Liver (tissue), 9 donors: ENCODE results near the gene WNT8A. TPM values are rescaled to one million over a fixed set of nuclear protein-coding genes. Genes with fewer than 3 reads are reported as not detected.

ENCODE experiments used
- DNase-seq: peaks from one replicate; pipeline ENCODE4 v3.0.0-alpha.2; 2017; ENCODE audit warnings: low spot score
- H3K27ac ChIP-seq, 2 donors: one replicate each; pipeline ENCODE4 v1.7.0; 2013; ENCODE audit warnings: inconsistent platforms in 2 of 2, low read length in 2 of 2, control low read depth in 1 of 2, low read depth in 1 of 2, mild to moderate bottlenecking in 1 of 2
- H3K27me3 ChIP-seq, 4 donors: one replicate each; pipeline versions ENCODE4 v1.6.1 to v1.7.0; 2013; ENCODE audit warnings: low read length in 3 of 4, inconsistent platforms in 1 of 4, mild to moderate bottlenecking in 1 of 4, moderate library complexity in 1 of 4; ENCODE audit not compliant: control insufficient read depth in 4 of 4, insufficient read depth in 4 of 4
- H3K36me3 ChIP-seq, 4 donors: one replicate each; pipeline versions ENCODE4 v1.6.1 to v1.7.0; 2013; ENCODE audit warnings: low read length in 3 of 4, mild to moderate bottlenecking in 3 of 4, low read depth in 1 of 4, moderate library complexity in 1 of 4; ENCODE audit not compliant: control insufficient read depth in 4 of 4, insufficient read depth in 3 of 4
- H3K4me1 ChIP-seq, 4 donors: one replicate each; pipeline versions ENCODE4 v1.6.1 to v1.7.0; 2013; ENCODE audit warnings: low read length in 3 of 4, mild to moderate bottlenecking in 3 of 4, moderate library complexity in 1 of 4; ENCODE audit not compliant: control insufficient read depth in 4 of 4, insufficient read depth in 4 of 4
- H3K4me3 ChIP-seq, 3 donors: one replicate each; pipeline versions ENCODE4 v1.6.1 to v1.7.0; 2013; ENCODE audit warnings: low read length in 3 of 3, control low read depth in 1 of 3, low read depth in 1 of 3, mild to moderate bottlenecking in 1 of 3
- H3K9ac ChIP-seq, 2 donors: one replicate each; pipeline ENCODE4 v1.7.0; 2013; ENCODE audit warnings: low read length in 2 of 2, mild to moderate bottlenecking in 2 of 2, moderate library complexity in 2 of 2, control low read depth in 1 of 2, low read depth in 1 of 2
- H3K9me3 ChIP-seq, 4 donors: one replicate each; pipeline versions ENCODE4 v1.6.1 to v1.7.0; 2013; ENCODE audit warnings: low read length in 3 of 4; ENCODE audit not compliant: control insufficient read depth in 4 of 4
- EGR1 ChIP-seq, 2 donors: IDR thresholded peaks; 2 replicates each; pipeline ENCODE4 v1.6.1; 2016 to 2018; ENCODE audit warnings: antibody characterized with exemption in 2 of 2, low read depth in 2 of 2
- FOXA1 ChIP-seq: IDR thresholded peaks from 2 replicates; pipeline ENCODE4 v1.6.1; 2016; ENCODE audit warnings: antibody characterized with exemption
- FOXA2 ChIP-seq: IDR thresholded peaks from 2 replicates; pipeline ENCODE4 v1.6.1; 2016; ENCODE audit warnings: antibody characterized with exemption
- GABPA ChIP-seq, 2 donors: IDR thresholded peaks in 1 of 2; conservative IDR thresholded peaks in 1 of 2; 2 replicates each; pipeline ENCODE4 v1.6.1; 2016; ENCODE audit warnings: antibody characterized with exemption in 2 of 2, mild to moderate bottlenecking in 1 of 2, moderate library complexity in 1 of 2
- HNF4A ChIP-seq, 2 donors: conservative IDR thresholded peaks; 2 replicates each; pipeline ENCODE4 v1.6.1; 2016; ENCODE audit warnings: antibody characterized with exemption in 2 of 2, mild to moderate bottlenecking in 2 of 2
- HNF4G ChIP-seq: IDR thresholded peaks from 2 replicates; pipeline ENCODE4 v1.6.1; 2016; ENCODE audit warnings: antibody characterized with exemption
- JUND ChIP-seq, 2 donors: IDR thresholded peaks; 2 replicates each; pipeline ENCODE4 v1.6.1; 2016; ENCODE audit warnings: antibody characterized with exemption in 2 of 2
- NR2F2 ChIP-seq: IDR thresholded peaks from 2 replicates; pipeline ENCODE4 v1.6.1; 2016; ENCODE audit warnings: antibody characterized with exemption
- RAD21 ChIP-seq, 2 donors: IDR thresholded peaks; 2 replicates each; pipeline ENCODE4 v1.6.1; 2016; ENCODE audit warnings: antibody characterized with exemption in 2 of 2, mild to moderate bottlenecking in 2 of 2
- RXRA ChIP-seq, 2 donors: IDR thresholded peaks; 2 replicates each; pipeline ENCODE4 v1.6.1; 2017 to 2018; ENCODE audit warnings: antibody characterized with exemption in 2 of 2, mild to moderate bottlenecking in 1 of 2
- SP1 ChIP-seq: IDR thresholded peaks from 2 replicates; pipeline ENCODE4 v1.6.1; 2018; ENCODE audit warnings: antibody characterized with exemption, mild to moderate bottlenecking
- TAF1 ChIP-seq: conservative IDR thresholded peaks from 2 replicates; pipeline ENCODE4 v1.6.1; 2016; ENCODE audit warnings: antibody characterized with exemption, mild to moderate bottlenecking
- YY1 ChIP-seq: IDR thresholded peaks from 2 replicates; pipeline ENCODE4 v1.6.1; 2016; ENCODE audit warnings: antibody characterized with exemption, mild to moderate bottlenecking
- WGBS: extraction: QIAGEN DNeasy Blood & Tissue Kit; methylation state at CpG from one replicate; pipeline ENCODE4 v1.1.7; 2013; 5-methylcytosine and 5-hydroxymethylcytosine counted together
- polyA plus RNA-seq, 2 donors: library from polyadenylated mRNA; stranded (reverse) in 1 of 2; unstranded in 1 of 2; fragments of 200-250 nt in 1 of 2; fragments of >200 nt in 1 of 2; fragmentation: Nextera tagmentation in 1 of 2; extraction: Ambion mirVana in 1 of 2; gene quantifications; one replicate each; pipeline versions ENCODE4 v1.2.1 to v1.2.3, GENCODE V29; 2013 to 2015
- total RNA-seq, 2 donors: library from RNA; depleted of rRNA; stranded (reverse); fragments of >200 nt; gene quantifications; one replicate each; pipeline ENCODE4 v1.2.3, GENCODE V29; 2014
- TF ChIP-seq, protein P1 (sequence below): IDR thresholded peaks from 2 replicates; pipeline ENCODE4 v1.6.1; 2016; ENCODE audit warnings: antibody characterized with exemption
- TF ChIP-seq, protein P2 (sequence below): IDR thresholded peaks from 2 replicates; pipeline ENCODE4 v1.6.1; 2016; ENCODE audit warnings: antibody characterized with exemption
- TF ChIP-seq, protein P3 (sequence below): IDR thresholded peaks from 2 replicates; pipeline ENCODE4 v1.6.1; 2016; ENCODE audit warnings: antibody characterized with exemption, mild to moderate bottlenecking
- TF ChIP-seq, protein P4 (sequence below): IDR thresholded peaks from 2 replicates; pipeline ENCODE4 v1.6.1; 2016; ENCODE audit warnings: antibody characterized with exemption
- TF ChIP-seq, protein P5 (sequence below): fragments of 150-350 bp; IDR thresholded peaks from 2 replicates; pipeline ENCODE4 v1.5.1; 2017; ENCODE audit warnings: improper control_type of control experiment, low read depth, low read length; ENCODE audit not compliant: missing input control
- donor health status: healthy.
- donor health status: healthy.
- donor health status: healthy.
- donor health status: healthy.
- donor health status: healthy.

Gene WNT8A
- total and polyA plus RNA-seq, 4 donors: not detected

DNA sequence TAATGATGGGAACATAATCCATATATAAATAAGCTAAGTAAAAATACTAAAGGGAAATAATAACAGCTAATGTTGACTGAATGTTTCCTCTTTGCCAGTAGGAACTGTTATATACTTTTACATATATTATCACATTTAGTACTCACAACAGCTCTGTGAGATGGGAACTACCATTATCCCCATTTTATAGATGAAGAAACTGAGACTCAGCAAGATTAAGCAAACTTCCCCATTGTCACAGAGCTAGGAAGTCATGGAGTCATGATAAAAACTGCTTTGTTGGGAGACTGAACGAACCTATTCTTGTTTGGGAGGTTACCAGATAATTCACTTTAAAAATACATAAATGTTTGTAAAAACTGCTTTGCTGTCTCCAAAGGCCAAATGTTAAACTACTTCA lies 23.4 kb downstream of the WNT8A start:
- TF ChIP-seq GABPA (IDR thresholded peaks at IDR 0.05 in 1 of 2, conservative IDR thresholded peaks at IDR 0.05 in 1 of 2) (no peak), FOXA1 (no peak), RXRA (IDR thresholded peaks at IDR 0.05) (no peak), RAD21 (IDR thresholded peaks at IDR 0.05) (no peak), EGR1 (IDR thresholded peaks at IDR 0.05; ENCODE audit: low read depth in 2 of 2) (no peak), SP1 (no peak), YY1 (no peak), JUND (IDR thresholded peaks at IDR 0.05) (no peak), TAF1 (no peak)
- TF ChIP-seq, protein P1, sequence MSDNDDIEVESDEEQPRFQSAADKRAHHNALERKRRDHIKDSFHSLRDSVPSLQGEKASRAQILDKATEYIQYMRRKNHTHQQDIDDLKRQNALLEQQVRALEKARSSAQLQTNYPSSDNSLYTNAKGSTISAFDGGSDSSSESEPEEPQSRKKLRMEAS: no peak
- TF ChIP-seq, protein P2, sequence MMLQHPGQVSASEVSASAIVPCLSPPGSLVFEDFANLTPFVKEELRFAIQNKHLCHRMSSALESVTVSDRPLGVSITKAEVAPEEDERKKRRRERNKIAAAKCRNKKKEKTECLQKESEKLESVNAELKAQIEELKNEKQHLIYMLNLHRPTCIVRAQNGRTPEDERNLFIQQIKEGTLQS: no peak
- H3K27me3 ChIP-seq: peaks cover 0 to 4% (median 0%) of the 10 kb centered on the region in 4 donors

DNA sequence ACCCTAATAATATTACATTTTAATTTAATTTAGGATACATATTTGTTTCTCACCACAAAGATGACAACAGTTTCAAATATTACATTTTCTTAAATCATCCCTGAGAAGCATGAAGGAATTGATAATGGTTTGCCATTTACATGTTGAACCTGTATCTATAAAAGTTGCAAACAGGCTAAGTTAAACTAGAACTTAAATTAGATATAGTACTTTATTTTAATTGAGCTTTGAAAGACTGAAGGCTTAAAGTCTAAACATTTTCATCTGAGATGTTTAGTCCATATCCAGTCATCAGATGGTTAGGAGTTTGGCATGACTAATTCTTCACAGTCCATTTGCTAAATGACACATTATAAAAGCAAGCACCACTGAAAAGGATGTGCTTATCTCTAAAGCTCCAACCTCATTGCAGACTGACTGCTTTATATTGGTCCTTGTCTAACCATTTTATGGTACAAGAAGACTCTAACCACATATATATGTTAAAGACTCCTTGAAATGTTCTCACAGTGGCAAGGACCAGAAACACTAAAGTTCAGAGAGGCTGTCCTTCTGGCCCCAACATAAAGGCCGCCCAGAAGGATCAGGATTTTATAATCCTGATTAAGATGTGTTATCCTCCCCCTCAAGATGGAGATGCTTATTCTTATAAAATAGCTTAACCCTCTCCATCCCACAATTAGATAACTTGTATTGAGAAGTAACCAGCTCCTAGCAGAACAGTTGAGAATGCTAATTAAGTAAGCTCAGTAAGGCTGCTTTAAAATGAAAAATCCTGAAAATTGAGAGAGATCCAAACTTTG lies 25.8 kb downstream of the WNT8A start:
- Histone ChIP-seq H3K4me3 (no peak overlapping the region), H3K9me3 (no peaks in the 10 kb centered on the region), H3K9ac (no peak overlapping the region), H3K27me3 (no peaks in the 10 kb centered on the region), H3K36me3 (no peaks in the 10 kb centered on the region), H3K27ac (no peak overlapping the region), H3K4me1 (no peaks in the 10 kb centered on the region)
- TF ChIP-seq RXRA (IDR thresholded peaks at IDR 0.05) (no peak), YY1 (no peak), FOXA2 (no peak), HNF4A (conservative IDR thresholded peaks at IDR 0.05) (no peak), JUND (IDR thresholded peaks at IDR 0.05) (no peak), HNF4G (no peak), FOXA1 (no peak), NR2F2 (no peak), TAF1 (no peak), RAD21 (IDR thresholded peaks at IDR 0.05) (no peak), EGR1 (IDR thresholded peaks at IDR 0.05; ENCODE audit: low read depth in 2 of 2) (no peak), GABPA (IDR thresholded peaks at IDR 0.05 in 1 of 2, conservative IDR thresholded peaks at IDR 0.05 in 1 of 2) (no peak), SP1 (no peak)
- TF ChIP-seq, protein P3, sequence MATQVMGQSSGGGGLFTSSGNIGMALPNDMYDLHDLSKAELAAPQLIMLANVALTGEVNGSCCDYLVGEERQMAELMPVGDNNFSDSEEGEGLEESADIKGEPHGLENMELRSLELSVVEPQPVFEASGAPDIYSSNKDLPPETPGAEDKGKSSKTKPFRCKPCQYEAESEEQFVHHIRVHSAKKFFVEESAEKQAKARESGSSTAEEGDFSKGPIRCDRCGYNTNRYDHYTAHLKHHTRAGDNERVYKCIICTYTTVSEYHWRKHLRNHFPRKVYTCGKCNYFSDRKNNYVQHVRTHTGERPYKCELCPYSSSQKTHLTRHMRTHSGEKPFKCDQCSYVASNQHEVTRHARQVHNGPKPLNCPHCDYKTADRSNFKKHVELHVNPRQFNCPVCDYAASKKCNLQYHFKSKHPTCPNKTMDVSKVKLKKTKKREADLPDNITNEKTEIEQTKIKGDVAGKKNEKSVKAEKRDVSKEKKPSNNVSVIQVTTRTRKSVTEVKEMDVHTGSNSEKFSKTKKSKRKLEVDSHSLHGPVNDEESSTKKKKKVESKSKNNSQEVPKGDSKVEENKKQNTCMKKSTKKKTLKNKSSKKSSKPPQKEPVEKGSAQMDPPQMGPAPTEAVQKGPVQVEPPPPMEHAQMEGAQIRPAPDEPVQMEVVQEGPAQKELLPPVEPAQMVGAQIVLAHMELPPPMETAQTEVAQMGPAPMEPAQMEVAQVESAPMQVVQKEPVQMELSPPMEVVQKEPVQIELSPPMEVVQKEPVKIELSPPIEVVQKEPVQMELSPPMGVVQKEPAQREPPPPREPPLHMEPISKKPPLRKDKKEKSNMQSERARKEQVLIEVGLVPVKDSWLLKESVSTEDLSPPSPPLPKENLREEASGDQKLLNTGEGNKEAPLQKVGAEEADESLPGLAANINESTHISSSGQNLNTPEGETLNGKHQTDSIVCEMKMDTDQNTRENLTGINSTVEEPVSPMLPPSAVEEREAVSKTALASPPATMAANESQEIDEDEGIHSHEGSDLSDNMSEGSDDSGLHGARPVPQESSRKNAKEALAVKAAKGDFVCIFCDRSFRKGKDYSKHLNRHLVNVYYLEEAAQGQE: no peak
- TF ChIP-seq, protein P1: no peak
- TF ChIP-seq, protein P2: no peak
- TF ChIP-seq, protein P4, sequence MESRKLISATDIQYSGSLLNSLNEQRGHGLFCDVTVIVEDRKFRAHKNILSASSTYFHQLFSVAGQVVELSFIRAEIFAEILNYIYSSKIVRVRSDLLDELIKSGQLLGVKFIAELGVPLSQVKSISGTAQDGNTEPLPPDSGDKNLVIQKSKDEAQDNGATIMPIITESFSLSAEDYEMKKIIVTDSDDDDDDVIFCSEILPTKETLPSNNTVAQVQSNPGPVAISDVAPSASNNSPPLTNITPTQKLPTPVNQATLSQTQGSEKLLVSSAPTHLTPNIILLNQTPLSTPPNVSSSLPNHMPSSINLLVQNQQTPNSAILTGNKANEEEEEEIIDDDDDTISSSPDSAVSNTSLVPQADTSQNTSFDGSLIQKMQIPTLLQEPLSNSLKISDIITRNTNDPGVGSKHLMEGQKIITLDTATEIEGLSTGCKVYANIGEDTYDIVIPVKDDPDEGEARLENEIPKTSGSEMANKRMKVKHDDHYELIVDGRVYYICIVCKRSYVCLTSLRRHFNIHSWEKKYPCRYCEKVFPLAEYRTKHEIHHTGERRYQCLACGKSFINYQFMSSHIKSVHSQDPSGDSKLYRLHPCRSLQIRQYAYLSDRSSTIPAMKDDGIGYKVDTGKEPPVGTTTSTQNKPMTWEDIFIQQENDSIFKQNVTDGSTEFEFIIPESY: no peak
- TF ChIP-seq, protein P5, sequence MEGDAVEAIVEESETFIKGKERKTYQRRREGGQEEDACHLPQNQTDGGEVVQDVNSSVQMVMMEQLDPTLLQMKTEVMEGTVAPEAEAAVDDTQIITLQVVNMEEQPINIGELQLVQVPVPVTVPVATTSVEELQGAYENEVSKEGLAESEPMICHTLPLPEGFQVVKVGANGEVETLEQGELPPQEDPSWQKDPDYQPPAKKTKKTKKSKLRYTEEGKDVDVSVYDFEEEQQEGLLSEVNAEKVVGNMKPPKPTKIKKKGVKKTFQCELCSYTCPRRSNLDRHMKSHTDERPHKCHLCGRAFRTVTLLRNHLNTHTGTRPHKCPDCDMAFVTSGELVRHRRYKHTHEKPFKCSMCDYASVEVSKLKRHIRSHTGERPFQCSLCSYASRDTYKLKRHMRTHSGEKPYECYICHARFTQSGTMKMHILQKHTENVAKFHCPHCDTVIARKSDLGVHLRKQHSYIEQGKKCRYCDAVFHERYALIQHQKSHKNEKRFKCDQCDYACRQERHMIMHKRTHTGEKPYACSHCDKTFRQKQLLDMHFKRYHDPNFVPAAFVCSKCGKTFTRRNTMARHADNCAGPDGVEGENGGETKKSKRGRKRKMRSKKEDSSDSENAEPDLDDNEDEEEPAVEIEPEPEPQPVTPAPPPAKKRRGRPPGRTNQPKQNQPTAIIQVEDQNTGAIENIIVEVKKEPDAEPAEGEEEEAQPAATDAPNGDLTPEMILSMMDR: no peak
- no peak for DNase-seq
- WGBS: 92% methylated on average over 1 of the region's 1 CpG

More for the DNA sequence above, 23.4 kb downstream of the WNT8A start:
- no peaks in the 10 kb centered on the region for H3K9me3 ChIP-seq
- DNase-seq: no peak
- H3K4me3 ChIP-seq: no peak overlapping the region
- no peak overlapping the region for H3K27ac ChIP-seq
- no peak overlapping the region for H3K9ac ChIP-seq
- WGBS: 58% methylated on average over 1 of the region's 1 CpG
- no peaks in the 10 kb centered on the region for H3K36me3 ChIP-seq
- no peaks in the 10 kb centered on the region for H3K4me1 ChIP-seq
